Activated T-cell treated with anti-CD3 and anti-CD28 coated beads for 1 hour (primary cell): ENCODE results near the gene COG1.

Experiments
- DNase-seq: peaks from one replicate; pipeline ENCODE4 v3.0.0-alpha.2; 2020; ENCODE audit warnings: low read depth

The COG1 gene

DNA sequence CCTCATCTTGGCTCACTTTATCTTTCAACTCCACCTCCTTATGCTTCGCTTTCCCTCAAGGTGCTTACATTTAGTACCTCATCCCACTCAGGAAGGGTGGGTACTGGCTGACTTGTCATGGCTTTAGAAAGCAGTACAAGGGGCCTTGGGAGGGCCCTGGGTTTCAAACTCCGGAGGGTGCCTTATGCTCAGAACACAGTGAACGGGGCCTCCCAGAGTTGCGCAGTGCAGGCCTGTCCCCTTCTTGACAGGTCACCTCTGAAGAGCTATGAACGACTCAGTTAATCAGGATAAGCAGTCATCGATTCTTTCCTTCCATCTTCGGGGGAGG lies 6.0 kb downstream of the COG1 start:
- DNase-seq = no peak

DNA sequence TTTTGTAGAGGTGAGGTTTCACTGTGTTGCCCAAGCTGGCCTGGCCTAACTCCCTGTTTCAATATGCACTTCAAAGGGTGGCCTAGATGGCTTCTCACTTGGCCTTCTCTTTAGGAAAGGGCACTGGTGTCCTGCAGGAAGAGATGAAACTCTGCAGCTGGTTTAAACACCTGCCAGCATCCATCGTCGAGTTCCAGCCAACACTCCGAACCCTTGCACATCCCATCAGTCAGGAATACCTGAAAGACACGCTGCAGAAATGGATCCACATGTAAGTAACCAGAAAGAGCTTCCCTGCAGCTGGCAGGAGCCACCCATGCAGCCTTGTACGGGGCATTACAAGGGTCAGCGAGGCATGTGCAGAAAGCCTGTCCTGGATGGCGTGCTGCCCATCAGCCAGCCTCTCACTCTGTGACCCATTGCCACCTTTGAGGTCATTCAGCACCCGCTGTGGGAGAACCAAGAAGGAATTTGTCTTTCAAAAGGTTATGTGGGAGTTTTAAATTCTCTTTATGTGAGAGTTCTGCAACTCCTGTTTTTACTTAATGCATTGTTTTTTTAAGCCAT lies 7.0 kb downstream of the COG1 start:
- no peak for DNase-seq

DNA sequence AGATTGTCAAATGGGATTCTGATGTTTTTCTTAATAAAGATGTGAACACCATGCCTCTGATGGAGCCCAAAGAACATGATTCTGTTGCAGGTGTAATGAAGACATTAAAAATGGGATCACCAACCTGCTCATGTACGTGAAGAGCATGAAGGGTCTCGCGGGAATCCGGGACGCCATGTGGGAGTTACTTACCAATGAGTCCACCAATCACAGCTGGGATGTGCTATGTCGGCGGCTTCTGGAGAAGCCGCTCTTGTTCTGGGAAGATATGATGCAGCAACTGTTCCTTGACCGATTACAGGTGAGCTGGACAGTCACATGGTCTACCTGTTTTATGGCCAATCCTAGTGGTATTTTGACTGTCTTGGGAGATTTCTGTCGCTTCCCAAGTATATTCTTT lies 7.6 kb downstream of the COG1 start:
- no peak for DNase-seq

DNA sequence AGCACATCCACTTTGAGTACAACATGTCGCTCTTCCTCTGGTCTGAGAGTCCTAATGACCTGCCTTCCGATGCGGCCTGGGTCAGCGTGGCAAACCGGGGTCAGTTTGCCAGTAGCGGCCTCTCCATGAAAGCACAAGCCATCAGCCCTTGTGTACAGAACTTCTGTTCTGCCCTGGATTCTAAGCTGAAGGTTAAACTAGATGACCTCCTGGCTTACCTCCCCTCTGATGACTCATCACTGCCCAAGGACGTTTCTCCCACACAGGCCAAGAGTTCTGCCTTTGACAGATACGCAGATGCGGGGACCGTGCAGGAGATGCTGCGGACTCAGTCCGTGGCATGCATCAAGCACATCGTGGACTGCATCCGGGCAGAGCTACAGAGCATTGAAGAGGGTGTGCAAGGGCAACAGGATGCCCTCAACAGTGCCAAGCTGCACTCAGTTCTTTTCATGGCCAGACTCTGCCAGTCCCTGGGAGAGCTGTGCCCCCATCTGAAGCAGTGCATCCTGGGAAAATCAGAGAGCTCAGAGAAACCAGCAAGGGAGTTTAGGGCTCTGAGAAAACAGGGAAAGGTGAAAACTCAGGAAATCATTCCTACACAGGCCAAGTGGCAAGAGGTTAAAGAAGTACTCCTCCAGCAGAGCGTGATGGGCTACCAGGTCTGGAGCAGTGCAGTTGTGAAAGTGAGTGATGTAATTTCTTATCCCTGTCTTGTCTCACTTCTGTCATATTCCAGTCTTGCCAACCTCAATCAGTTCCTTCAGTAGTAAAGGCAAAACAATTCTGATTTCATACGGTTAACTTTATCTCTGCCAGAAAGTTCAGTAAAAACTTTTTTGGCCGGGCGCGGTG lies 8.6 kb downstream of the COG1 start:
- no peak for DNase-seq

DNA sequence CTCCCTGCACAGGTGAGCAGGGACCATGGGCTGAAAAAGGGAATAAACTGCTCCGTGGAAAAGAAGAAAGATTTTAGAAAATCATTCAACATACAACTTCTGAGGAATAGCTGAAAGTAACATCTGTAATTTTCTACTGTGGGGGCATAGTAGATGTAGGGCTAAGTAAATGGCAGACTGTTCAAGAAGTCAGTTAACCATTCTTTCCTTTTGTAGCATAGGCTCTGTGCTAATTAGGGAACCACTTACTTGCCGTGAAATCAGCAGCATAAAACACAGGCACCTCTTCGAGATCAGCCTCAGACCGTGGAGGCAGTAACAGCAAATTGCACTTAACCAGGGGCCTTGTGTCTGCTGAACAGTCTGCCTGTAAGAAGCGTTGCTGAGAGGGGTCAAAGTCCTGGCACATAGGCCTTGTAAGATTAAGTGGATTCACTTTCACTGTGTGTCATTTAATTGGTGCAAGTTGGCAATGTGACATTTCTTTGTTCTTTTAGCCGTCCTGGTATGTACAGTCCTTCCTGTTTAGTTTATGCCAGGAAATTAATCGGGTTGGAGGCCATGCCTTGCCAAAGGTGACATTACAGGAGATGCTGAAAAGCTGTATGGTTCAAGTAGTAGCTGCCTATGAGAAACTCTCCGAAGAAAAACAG lies 10.4 kb downstream of the COG1 start:
- DNase-seq = no peak

DNA sequence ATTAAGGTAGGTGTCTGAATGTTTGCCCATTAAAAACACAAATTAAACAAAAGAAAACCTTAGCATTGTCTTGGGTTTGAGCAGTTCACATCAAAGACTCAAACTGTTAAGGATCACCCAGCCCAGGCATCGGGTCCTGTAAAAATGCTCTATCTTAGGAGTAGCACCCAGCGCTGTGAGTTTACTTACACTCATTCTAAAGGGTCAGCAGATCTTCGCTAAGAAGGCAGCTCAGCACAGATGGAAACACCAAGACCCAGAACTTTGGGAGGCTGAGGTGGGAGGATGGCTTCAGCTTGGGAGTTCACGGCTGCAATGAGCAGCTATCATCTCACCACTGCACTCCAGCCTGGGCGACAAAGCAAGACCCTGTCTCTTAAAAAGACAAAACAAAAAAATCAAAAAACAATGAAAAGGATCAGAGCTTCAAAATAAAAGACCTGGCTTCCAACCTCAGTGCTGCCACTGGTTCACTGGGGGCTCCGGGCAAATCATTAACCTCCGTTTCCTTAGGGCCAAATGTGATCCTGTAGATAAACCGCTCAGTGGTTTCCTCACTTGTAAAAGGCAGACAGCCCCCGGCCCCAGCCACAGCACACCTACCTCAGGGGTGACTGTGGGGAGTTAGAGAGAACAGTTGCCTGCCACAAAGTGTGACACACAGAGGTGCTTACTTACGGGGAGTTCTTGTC lies 11.1 kb downstream of the COG1 start:
- DNase-seq = no peak

DNA sequence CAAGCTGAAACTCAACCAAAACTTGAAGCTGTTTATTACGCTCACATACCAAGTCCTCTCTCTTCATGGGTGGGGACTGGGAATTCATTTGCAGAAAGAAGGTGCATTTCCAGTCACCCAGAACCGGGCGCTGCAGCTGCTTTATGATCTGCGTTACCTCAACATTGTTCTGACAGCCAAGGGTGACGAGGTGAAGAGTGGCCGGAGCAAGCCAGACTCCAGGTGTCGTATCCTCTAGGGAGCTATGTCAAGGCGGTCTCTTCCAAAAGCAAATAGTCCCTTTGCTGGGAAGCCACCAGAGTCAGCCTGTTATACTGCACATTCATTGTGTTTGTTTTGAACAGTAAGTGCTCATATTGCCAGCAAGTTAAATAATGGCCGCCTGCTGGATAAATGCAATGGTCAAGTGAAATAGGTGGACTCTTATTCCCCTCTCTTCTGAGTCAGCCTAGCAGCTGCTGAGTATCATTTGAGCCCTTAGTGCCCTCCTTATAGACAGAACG lies 12.7 kb downstream of the COG1 start:
- DNase-seq = no peak

DNA sequence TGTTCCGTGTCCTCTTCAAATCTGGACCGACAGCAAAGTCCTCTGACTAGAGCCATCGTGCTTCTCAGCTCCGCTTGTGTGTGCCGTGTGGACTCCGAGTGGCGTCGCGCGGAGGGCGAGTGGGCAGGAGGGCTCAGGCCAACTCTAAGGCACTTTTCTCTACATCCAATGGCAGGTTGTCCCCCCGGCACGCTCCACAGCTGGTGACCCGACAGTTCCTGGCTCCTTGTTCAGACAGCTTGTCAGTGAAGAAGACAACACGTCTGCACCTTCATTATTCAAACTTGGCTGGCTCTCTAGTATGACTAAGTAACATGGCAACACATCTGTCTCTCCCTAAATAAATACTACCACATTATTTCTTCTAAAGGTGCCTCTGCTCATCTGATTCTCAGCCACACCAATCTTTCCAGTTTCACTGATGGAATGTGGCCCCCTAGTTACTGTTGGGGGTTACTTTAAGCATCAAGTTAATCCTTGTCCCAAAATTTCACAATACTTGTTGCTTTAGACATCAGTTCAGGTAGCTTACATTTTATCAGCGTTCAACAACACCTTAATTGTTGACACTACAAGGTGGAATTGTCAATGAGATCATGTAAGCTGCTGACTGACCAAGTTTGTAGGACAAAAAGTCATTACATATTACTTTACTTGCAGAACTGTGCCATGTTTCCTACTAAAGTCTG lies 15.4 kb downstream of the COG1 start:
- DNase-seq = no peak

DNA sequence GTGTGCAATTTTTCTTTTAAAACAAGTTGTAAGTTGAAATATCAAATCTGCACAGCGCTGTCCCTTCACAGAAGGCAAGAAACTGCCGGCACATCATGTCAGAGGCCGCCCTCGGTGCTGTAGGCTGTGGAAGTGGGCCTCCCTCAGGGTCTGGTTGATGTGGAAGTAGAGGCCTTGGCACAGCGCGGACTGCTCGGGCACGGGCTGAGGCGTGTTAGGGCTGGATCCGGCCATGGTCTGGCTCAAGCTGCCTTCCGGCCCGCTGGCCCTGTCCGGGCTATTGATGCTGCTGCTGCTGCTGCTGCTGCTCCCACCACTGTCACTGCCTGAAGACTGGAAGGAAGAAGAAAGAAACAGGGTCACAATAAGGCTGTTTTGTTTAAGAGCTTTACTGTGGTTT lies 16.6 kb downstream of the COG1 start:
- no peak for DNase-seq

DNA sequence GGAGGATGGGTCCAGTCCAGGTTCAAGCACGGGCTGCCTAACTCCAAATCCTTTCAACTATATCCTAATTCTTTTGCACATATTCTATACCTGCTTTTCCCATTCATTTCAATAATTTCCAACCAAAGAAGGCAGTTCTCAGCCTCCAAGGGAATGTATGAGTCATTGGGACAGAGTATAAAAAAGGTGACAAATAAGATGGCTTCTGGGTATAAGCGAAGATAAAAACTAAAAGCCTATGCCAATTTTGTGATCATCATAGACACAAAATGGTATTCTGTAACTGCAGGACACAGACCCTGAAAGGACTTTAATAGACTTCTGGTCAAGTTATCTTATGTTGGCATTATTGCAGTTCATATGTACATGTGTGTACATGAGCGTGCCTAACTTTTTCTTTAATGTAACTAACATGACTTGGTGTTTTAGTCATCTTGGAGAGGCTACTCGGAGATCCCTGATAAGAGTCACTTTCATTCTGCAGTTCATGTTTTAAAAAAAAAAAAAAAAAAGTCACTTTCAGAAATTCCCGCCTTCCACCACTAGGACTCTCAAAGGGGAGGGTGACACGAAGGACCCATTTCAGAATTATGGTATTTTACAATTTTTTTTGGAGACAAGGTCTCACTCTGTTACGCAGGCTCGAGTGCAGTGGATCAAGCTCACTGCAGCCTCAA lies 17.3 kb downstream of the COG1 start:
- no peak for DNase-seq

DNA sequence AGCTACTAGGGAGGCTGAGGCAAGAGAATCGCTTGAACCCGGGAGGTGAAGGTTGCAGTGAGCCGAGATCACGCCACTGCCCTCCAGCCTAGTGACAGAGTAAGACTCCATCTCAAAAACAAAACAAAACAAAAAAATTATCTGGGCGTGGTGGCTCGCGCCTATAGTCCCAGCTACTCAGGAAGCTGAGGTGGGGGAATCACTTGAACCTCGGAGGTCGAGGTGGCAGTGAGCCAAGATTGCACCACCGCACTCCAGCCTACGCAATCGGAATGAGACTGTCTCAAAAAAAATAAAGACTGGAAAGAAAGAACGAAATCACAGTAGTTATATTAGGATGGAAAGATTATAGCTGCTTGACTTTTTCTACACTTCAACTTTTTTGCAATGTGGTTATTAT lies 18.9 kb downstream of the COG1 start:
- DNase-seq = no peak

DNA sequence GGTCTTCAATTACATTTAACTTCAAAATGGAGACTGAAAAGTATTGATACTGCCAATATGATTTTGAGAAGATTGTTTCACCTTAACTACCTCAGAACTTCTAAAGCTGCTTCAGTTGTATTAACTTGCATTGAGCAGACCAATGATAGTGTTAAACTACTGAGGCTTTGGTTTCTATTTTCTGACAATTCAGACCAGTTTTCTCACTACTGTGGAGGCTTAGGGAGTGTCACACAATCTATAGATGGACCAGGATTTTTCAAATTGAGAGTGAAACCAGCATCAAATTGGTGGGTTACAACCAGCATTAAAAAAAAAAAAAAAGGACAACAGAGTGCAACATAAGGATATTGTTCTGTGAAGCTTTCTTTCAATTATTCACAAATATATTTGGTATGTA lies 21.2 kb downstream of the COG1 start:
- DNase-seq = no peak

DNA sequence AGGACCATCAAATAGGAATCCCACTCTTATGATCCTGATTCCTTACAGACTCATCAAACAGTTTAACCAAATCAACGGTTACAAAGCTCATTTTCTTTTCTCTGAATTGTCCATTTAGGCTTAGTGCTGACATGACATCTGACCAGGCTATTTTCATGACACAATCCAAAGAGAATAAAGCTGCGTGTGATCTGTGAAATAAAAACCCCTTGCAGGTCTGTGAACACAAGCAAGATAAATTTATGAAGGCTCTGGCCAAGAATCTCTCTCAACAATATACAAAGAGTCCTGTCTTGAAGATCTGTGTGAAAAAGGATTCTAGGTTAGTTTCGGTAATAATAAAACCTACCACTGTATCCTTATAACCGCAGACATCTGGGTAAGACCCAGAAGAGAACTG lies 22.0 kb downstream of the COG1 start:
- DNase-seq = no peak

DNA sequence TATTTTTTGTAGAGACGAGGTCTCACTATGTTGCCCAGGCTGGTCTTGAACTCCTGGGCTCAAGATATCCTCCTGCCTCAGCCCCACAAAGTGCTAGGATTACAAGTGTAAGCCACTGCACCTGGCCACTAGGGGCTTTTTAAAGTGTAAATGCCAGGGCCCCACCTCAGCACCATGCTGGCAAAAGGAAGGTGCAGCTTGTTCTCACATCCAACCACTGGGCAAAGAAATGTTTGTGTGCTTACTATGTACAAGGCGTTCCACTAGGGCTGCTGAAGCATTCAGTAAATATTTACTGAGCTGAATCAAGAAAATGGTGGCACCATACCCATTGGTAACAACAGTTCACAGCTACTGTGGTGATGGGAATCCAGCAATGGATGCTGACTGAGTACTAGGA lies 22.6 kb downstream of the COG1 start:
- no peak for DNase-seq

DNA sequence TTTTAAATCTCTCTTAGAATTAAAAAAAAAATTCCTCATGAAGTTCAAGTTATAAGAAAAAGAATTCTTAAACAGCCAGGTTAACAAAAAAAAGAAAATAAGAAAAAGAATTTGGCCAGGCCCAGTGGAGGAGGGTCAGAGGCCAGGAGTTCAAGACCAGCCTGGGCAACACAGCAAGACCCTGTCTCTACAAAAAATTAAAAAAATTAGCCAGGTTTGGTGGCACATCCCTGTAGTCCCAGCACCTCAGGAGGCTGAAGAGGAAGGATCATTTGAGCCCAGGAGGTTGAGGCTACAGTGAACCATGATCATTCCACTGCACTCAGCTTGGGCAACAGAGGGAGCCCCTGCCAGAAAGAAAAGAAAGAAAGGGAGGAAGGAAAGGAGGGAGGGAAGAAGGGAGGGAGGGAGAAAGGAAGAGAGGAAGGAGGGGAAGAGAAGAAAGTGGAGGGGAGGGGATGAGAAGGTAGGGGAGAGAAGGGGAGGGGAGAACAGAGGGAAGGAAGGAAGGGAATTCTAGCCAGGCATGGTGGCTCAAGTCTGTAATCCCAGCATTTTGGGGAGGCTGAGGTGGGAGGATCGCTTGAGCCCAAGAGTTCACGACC lies 30.9 kb downstream of the COG1 start:
- no peak for DNase-seq

DNA sequence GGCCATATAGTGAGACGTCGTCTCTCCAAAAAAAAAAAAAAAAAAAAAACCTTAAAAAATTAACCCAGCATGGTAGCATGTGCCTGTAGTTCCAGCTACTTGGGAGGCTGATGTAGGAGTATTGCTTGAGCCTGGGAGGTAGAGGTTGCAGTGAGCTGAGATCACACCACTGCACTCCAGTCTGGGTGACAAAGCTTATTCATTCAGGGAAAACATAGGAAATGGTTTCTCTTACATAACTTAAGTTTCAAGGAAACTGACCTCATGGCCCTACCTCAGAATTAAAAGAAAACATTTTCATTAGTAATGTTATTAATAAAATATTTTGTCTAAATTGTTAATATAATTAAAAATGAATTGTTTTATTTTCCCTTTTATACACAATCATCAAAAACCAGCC lies 31.4 kb downstream of the COG1 start:
- no peak for DNase-seq

DNA sequence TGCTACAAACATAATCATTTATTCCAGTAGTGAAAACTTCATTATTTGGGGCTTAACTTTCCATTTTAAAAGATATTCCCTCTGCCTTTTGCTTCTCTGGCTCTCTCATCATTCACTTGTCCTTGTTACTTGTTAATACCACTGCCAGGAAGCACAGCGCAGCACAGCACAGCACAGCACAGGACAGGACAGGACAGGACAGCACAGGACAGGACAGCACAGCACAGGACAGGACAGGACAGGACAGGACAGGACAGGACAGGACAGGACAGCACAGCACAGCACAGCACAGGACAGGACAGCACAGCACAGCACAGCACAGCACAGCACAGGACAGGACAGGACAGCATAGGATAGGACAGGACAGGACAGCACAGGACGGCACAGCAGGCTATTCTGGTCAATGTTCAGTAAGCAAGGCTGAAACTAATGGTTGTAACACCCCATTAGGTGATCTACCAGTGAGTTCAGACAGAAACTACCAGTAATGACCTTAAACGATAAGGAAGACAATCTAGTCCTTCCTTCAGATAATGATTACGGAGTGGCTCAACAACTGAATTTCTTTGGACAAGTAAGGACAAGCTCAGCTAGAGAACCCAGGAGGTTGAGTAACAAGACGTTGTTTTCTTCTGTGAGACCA lies 31.9 kb downstream of the COG1 start:
- no peak for DNase-seq

DNA sequence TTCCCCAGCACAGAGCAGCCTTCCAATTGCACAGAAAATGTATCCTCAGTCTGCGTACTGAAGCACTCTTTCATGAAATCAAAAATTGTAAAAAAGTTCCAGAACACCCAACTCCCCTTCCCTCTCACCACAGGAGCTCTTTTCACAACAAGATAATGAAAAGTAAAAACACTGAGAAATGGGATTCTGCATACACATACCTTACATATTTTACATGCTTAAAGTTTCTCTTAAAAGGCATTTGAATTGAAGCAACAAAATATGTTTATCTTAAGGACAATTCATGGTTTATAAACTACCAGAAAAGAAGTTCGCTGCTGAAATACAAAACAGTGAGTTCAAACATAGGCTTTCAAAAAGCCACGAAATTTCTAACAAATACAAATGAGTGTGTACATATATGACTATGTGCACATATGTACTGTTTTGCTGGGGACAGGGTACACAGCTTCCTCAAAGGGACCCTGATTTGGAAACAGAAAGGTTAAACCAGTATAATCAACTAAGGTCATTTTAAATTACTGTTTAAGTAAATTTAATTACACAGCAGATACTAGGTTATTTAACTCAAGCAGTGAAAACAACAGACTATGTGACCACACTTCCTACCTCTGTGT lies 33.8 kb downstream of the COG1 start:
- no peak for DNase-seq

DNA sequence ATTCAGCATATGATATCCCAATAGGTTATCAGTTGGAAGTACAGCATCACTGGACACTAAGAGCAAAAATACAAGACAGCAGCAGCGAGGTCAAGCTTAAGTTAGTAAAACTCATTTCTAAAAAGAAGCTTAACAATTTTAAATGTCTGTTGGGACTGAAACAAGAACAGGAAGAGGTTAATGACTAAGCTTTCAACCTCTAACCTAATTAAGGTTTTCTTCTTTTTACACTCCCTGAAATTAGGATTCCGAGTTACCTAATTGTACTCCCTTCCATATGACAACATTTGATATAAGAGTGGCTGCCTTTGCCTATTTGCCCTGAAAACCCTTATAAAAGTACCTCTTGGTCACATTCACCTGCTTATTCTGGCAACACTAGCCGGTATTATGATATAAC lies 34.5 kb downstream of the COG1 start:
- no peak for DNase-seq

DNA sequence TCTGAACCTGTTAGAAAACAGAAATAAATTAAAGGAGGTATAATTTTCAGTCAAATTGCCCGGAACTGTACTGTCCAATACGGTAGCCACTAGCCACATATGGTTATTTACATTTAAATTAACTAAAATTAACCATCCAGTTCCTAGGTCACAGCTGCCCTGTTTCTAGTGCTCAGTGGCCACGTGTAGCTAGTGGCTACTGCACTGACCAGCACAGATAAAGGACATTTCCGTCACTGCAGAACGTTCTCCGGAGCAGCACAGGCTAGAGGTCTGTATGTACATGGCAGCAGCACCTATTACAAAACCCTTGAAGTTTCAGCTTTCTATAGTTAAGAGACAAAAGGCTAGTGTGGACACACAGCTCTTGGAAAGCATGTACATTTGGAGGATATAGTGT lies 35.1 kb downstream of the COG1 start:
- DNase-seq = no peak
